Activated T-cell treated with anti-CD3 and anti-CD28 coated beads, Interleukin-2, amount 50 U/mL, for 24 hours (primary cell): ENCODE data around the gene SYNE4.

Experiments
- DNase-seq: peaks from one replicate; pipeline ENCODE4 v3.0.0-alpha.2; 2020
- H3K27ac Mint-ChIP-seq: 2 replicates; pipeline ENCODE4 v1.8.0; 2020; ENCODE audit warnings: mild to moderate bottlenecking, mixed read lengths
- H3K27me3 Mint-ChIP-seq: 2 replicates; pipeline ENCODE4 v1.8.0; 2020; ENCODE audit warnings: mixed read lengths
- H3K36me3 Mint-ChIP-seq: 2 replicates; pipeline ENCODE4 v1.8.0; 2020; ENCODE audit warnings: low read depth, mixed read lengths
- H3K4me1 Mint-ChIP-seq: 2 replicates; pipeline ENCODE4 v1.8.0; 2020; ENCODE audit warnings: low read depth, mixed read lengths
- H3K4me3 Mint-ChIP-seq: 2 replicates; pipeline ENCODE4 v1.8.0; 2020; ENCODE audit warnings: mild to moderate bottlenecking, moderate library complexity, mixed read lengths
- H3K9me3 Mint-ChIP-seq: 2 replicates; pipeline ENCODE4 v1.8.0; 2020; ENCODE audit warnings: mixed read lengths

SYNE4 gene

GRCh38 chr19:36031308-36031707, 22.7 kb upstream of the SYNE4 start:
- Mint-ChIP-seq H3K4me3 (no peak overlapping the region), H3K4me1 (peaks cover 29% of the 10 kb centered on the region), H3K9me3 (no peaks in the 10 kb centered on the region), H3K36me3 (peaks cover 47% of the 10 kb centered on the region), H3K27ac (no peak overlapping the region), H3K27me3 (peaks cover 3% of the 10 kb centered on the region)
- DNase-seq = no peak

GRCh38 chr19:36030264-36031148, 21.9 kb upstream of the SYNE4 start:
- peaks cover 48% of the 10 kb centered on the region for H3K36me3 Mint-ChIP-seq
- no peaks in the 10 kb centered on the region for H3K9me3 Mint-ChIP-seq
- H3K27me3 Mint-ChIP-seq = peaks cover 3% of the 10 kb centered on the region
- no peak overlapping the region for H3K27ac Mint-ChIP-seq
- DNase-seq = no peak
- H3K4me3 Mint-ChIP-seq = no peak overlapping the region
- peaks cover 24% of the 10 kb centered on the region for H3K4me1 Mint-ChIP-seq

DNA sequence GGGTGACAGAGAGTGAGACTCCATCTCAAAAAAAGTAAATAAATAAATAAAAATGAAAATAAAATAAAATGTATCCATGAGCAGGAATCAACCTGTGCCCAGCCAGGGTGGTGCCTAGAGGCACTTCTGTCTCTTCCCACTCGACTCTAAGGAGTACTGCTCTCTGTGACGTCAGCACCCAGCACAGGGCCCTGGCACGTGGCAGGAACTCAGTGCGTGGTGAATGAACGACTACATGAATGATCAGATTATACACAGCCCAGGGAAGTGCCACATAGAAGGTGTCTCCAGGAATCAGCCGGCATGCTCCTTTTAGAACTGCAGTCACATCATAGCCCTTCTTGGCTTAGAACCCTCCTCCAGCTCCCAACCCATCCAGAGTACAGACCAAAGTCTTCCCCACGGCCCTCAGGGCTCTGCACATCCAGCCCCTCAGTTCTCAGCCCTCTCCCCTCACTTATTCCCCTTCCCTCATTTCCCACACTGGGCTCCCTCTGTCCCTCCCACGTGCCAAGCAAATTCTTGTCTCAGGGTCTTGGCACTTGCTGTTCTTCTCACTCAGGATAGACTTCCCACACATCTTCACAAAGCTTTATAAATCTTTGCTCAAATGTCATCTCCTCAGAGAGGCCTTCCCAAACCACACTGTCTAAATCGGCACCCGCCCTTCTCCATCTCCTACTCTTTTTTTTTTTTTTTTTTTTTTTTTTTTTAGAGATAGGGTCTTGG, 19.9 kb upstream of the SYNE4 start:
- no peak overlapping the region for H3K4me3 Mint-ChIP-seq
- H3K4me1 Mint-ChIP-seq = peaks cover 14% of the 10 kb centered on the region

GRCh38 chr19:36027696-36028095, 19.1 kb upstream of the SYNE4 start:
- peaks cover 9% of the 10 kb centered on the region for H3K4me1 Mint-ChIP-seq
- H3K27ac Mint-ChIP-seq = no peak overlapping the region
- H3K9me3 Mint-ChIP-seq = no peaks in the 10 kb centered on the region
- H3K4me3 Mint-ChIP-seq = no peak overlapping the region
- H3K36me3 Mint-ChIP-seq = peaks cover 56% of the 10 kb centered on the region
- DNase-seq = no peak
- peaks cover 3% of the 10 kb centered on the region for H3K27me3 Mint-ChIP-seq

More for the DNA sequence above, 19.9 kb upstream of the SYNE4 start:
- no peak for DNase-seq
- Mint-ChIP-seq H3K27ac (no peak overlapping the region), H3K36me3 (peaks cover 52% of the 10 kb centered on the region), H3K27me3 (peaks cover 3% of the 10 kb centered on the region), H3K9me3 (no peaks in the 10 kb centered on the region)

- peaks cover 66% of the 10 kb centered on the region for H3K36me3 Mint-ChIP-seq
- no peaks in the 10 kb centered on the region for H3K9me3 Mint-ChIP-seq
- no peaks in the 10 kb centered on the region for H3K4me1 Mint-ChIP-seq
- H3K4me3 Mint-ChIP-seq = no peak overlapping the region
- no peak overlapping the region for H3K27ac Mint-ChIP-seq
- no peaks in the 10 kb centered on the region for H3K27me3 Mint-ChIP-seq
- DNase-seq = no peak
These were observed 17.7 kb upstream of the SYNE4 start for GRCh38 chr19:36026091-36026876.

- no peak overlapping the region for H3K4me3 Mint-ChIP-seq
- DNase-seq = no peak
- no peaks in the 10 kb centered on the region for H3K9me3 Mint-ChIP-seq
- no peaks in the 10 kb centered on the region for H3K27me3 Mint-ChIP-seq
- peaks cover 70% of the 10 kb centered on the region for H3K36me3 Mint-ChIP-seq
- H3K4me1 Mint-ChIP-seq = no peaks in the 10 kb centered on the region
- no peak overlapping the region for H3K27ac Mint-ChIP-seq
These were observed 16.9 kb upstream of the SYNE4 start for GRCh38 chr19:36025541-36025940.

- H3K4me3 Mint-ChIP-seq = no peak overlapping the region
- no peaks in the 10 kb centered on the region for H3K9me3 Mint-ChIP-seq
- no peak overlapping the region for H3K27ac Mint-ChIP-seq
- no peaks in the 10 kb centered on the region for H3K27me3 Mint-ChIP-seq
- DNase-seq = no peak
- H3K36me3 Mint-ChIP-seq = peaks cover 66% of the 10 kb centered on the region
- no peaks in the 10 kb centered on the region for H3K4me1 Mint-ChIP-seq
These were observed 14.8 kb upstream of the SYNE4 start for GRCh38 chr19:36023432-36023831.

DNA sequence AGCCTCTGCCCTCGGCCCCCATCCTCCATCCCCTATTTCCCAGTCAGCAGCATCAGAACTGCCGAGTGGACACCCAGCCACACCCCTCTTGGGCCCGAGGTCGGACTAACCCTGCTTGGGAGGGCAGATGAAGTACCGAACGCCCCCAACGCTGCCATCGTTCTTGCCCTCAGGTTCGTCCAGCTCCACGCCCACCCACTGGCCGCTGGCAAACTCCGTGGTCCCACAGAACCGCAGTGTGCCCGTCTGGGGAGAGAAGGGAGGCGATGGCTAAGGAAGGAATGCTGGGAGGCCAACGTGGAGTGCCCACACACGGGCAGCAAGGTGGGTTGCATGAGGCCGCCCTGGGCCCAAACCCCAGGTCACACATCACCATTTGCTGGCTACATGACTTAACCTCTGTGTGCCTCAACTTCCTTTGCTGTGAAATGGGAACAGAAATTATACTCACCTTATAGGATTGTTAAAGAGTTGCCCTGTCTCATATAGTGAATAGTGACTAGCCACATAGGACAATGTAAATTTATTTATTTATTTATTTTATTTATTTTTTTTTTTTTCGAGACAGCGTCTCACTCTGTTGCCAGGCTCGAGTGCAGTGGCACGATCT, 10.6 kb upstream of the SYNE4 start:
- no peak for DNase-seq
- Mint-ChIP-seq H3K27me3 (no peaks in the 10 kb centered on the region), H3K4me1 (peaks cover 17% of the 10 kb centered on the region), H3K9me3 (no peaks in the 10 kb centered on the region), H3K36me3 (peaks cover 59% of the 10 kb centered on the region), H3K27ac (no peak overlapping the region), H3K4me3 (no peak overlapping the region)

GRCh38 chr19:36014012-36014924, 5.7 kb upstream of the SYNE4 start, which contains the start of gene ALKBH6:
Gene ALKBH6 (minus strand): TSS chr19:36014213. CDS start chr19:36013397, 816 bp downstream.
- DNase-seq = peak; percentile 99
- peaks cover 44% of the 10 kb centered on the region for H3K4me1 Mint-ChIP-seq
- H3K27me3 Mint-ChIP-seq = no peaks in the 10 kb centered on the region
- peaks cover 43% of the 10 kb centered on the region for H3K36me3 Mint-ChIP-seq
- no peaks in the 10 kb centered on the region for H3K9me3 Mint-ChIP-seq
- peak within 1 kb of the TSS; percentile 98 for H3K27ac Mint-ChIP-seq
- H3K4me3 Mint-ChIP-seq = peak within 1 kb of the TSS; percentile 99

DNA sequence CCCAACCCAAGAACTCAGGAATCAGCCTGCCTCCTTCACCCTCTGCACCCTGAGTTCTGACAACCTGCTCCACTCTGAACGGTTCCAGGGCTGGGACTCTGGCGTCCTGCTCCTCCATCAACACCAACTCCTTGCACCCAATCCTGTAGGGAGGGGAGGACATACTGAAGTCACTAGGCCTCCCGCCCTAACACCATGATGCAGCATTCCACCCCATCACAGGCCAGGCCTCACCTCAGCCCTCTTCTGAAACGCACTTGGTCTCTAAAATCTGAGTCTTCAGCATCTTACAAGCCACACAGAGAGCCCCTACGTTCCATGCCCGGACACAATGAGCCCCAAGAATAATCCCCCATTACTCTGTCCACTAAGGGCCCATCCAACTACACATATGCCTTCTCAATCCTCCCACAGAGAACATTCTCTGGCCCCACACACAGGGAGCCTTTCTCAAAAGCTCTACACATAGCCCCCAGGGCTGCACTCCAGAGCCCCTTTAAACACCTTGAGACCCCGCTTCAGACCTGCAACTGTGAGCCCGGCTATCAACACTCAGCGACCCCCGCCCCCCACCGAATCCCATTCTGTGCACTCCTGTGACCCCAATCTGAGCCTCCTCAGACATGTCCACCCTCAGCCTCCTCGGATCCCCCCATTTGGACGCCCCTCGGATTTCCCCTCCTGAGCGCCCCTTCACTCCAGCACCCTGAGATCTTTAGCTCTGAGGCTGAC, 4.8 kb upstream of the SYNE4 start:
- Mint-ChIP-seq H3K27ac (peak overlapping the region; percentile 98), H3K4me3 (peak overlapping the region; percentile 99), H3K36me3 (peaks cover 40% of the 10 kb centered on the region), H3K9me3 (no peaks in the 10 kb centered on the region), H3K4me1 (peaks cover 50% of the 10 kb centered on the region), H3K27me3 (no peaks in the 10 kb centered on the region)
- peak; percentile 41 for DNase-seq

GRCh38 chr19:36010402-36010801, 1.8 kb upstream of the SYNE4 start:
- no peak for DNase-seq
- no peaks in the 10 kb centered on the region for H3K27me3 Mint-ChIP-seq
- peaks cover 27% of the 10 kb centered on the region for H3K36me3 Mint-ChIP-seq
- H3K4me1 Mint-ChIP-seq = peaks cover 45% of the 10 kb centered on the region
- no peaks in the 10 kb centered on the region for H3K9me3 Mint-ChIP-seq
- H3K4me3 Mint-ChIP-seq = no peak overlapping the region
- H3K27ac Mint-ChIP-seq = no peak overlapping the region

GRCh38 chr19:36009633-36010379, 1.2 kb upstream of the SYNE4 start:
- Mint-ChIP-seq H3K4me3 (peak overlapping the region; percentile 48), H3K27ac (peak overlapping the region; percentile 63), H3K27me3 (no peaks in the 10 kb centered on the region), H3K9me3 (no peaks in the 10 kb centered on the region), H3K4me1 (peaks cover 39% of the 10 kb centered on the region), H3K36me3 (peaks cover 27% of the 10 kb centered on the region)
- DNase-seq = no peak
